ENCODE data around the gene AP2A2.

Gene AP2A2

DNA sequence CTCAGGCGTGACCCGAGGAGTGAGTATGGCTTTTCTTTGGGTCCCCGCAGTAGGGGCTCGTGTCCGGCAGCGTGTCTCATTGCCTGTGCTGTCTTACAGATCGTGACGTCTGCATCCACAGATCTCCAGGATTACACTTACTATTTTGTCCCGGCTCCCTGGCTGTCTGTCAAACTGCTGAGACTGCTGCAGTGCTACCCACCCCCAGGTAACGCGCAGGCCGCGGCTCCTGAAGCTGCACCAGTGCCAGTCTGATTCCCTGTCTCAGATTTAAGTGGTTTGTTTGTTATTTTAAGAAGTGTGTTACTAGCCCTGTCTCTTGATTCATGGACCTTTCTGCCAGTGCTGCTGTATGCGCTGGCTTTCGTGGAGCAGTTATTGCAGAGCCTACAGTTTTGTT is 58.9 kb downstream of the AP2A2 start:
- no peak for DNase-seq
- TF ChIP-seq, protein P1, sequence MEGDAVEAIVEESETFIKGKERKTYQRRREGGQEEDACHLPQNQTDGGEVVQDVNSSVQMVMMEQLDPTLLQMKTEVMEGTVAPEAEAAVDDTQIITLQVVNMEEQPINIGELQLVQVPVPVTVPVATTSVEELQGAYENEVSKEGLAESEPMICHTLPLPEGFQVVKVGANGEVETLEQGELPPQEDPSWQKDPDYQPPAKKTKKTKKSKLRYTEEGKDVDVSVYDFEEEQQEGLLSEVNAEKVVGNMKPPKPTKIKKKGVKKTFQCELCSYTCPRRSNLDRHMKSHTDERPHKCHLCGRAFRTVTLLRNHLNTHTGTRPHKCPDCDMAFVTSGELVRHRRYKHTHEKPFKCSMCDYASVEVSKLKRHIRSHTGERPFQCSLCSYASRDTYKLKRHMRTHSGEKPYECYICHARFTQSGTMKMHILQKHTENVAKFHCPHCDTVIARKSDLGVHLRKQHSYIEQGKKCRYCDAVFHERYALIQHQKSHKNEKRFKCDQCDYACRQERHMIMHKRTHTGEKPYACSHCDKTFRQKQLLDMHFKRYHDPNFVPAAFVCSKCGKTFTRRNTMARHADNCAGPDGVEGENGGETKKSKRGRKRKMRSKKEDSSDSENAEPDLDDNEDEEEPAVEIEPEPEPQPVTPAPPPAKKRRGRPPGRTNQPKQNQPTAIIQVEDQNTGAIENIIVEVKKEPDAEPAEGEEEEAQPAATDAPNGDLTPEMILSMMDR (IDR thresholded peaks at IDR 0.05; ENCODE audit: low read depth, low read length): no peak
- Histone ChIP-seq H3K9me3 (ENCODE audit: severe bottlenecking) (no peaks in the 10 kb centered on the region), H3K27me3 (ENCODE audit: insufficient read depth, low read depth, severe bottlenecking) (no peaks in the 10 kb centered on the region), H3K4me3 (ENCODE audit: low read depth, low read length) (no peak overlapping the region), H3K27ac (no peak overlapping the region), H3K36me3 (peaks cover 79% of the 10 kb centered on the region)

DNA sequence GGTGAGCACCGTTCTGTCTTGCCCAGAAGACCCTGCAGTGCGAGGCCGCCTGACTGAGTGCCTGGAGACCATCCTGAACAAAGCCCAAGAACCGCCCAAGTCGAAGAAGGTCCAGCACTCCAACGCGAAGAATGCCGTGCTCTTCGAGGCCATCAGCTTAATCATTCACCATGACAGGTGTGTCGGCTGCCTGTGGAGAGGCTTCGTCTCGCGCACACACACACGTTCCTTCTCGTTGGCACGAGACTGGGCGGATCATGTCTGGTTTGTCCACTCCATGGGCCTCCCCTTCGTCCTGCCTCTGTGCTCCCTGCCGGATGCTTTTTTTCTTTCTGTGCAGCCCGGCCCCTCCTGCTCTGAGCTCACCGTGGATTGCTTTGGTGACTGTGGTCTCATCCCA is 59.7 kb downstream of the AP2A2 start:
- DNase-seq: no peak
- Histone ChIP-seq H3K36me3 (peaks cover 84% of the 10 kb centered on the region), H3K9me3 (ENCODE audit: severe bottlenecking) (no peaks in the 10 kb centered on the region), H3K27me3 (ENCODE audit: insufficient read depth, low read depth, severe bottlenecking) (no peaks in the 10 kb centered on the region), H3K4me3 (ENCODE audit: low read depth, low read length) (no peak overlapping the region), H3K27ac (no peak overlapping the region)
- TF ChIP-seq, protein P1 (IDR thresholded peaks at IDR 0.05; ENCODE audit: low read depth, low read length): no peak

DNA sequence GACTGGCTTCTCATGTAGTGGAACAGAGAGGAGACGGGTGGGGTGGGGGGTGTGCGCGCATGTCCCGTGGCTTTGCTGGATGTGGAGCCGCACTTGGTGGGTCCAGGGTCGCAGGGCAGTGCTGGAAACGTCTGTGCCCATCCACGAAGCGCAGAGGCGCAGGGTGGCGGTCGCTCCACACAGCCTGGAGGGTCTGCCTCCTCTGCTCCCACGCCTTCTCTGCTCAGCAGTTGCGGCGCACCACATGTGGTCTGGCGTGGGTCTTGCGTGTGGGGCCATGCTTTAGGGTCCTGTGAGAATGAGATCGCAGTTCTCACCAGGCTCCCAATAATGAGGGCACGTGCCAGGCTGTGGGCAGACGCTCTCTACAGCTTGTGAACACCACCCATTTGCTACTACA is 60.2 kb downstream of the AP2A2 start:
- Histone ChIP-seq H3K27ac (no peak overlapping the region), H3K36me3 (peaks cover 81% of the 10 kb centered on the region), H3K27me3 (ENCODE audit: insufficient read depth, low read depth, severe bottlenecking) (no peaks in the 10 kb centered on the region), H3K9me3 (ENCODE audit: severe bottlenecking) (no peaks in the 10 kb centered on the region), H3K4me3 (ENCODE audit: low read depth, low read length) (no peak overlapping the region)
- TF ChIP-seq, protein P1 (IDR thresholded peaks at IDR 0.05; ENCODE audit: low read depth, low read length): no peak
- DNase-seq: no peak

DNA sequence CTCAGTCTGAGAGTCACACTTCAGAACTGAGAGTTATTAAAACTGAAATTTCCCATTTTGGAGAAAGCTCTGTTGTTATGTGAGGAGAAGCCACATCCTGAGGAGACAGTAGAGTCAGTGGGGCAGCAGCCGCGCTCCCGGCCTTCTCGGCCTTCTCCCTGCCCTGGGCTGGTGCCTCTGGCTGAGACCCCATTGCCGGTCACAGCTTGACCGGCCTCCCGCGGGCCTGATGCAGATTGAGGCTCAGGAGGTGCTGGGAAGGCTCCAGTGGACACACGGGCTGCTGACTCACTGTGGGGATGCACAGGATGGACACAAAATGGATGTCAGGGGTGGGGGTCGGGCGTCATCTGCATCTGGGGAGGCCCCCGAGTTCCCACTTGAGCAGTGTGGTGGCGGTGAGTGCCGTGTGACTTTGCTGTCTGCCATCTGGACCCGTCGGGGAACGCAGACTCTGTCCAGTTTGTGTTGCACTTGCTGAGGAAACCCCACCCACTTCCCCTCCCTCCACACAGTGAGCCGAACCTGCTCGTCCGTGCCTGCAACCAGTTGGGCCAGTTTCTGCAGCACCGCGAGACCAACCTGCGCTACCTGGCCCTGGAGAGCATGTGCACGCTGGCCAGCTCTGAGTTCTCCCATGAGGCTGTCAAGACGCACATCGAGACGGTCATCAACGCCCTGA is 60.7 kb downstream of the AP2A2 start:
- Histone ChIP-seq H3K36me3 (peaks cover 75% of the 10 kb centered on the region), H3K27ac (no peak overlapping the region), H3K4me3 (ENCODE audit: low read depth, low read length) (no peak overlapping the region), H3K27me3 (ENCODE audit: insufficient read depth, low read depth, severe bottlenecking) (no peaks in the 10 kb centered on the region), H3K9me3 (ENCODE audit: severe bottlenecking) (no peaks in the 10 kb centered on the region)
- TF ChIP-seq, protein P1 (IDR thresholded peaks at IDR 0.05; ENCODE audit: low read depth, low read length): no peak
- no peak for DNase-seq

DNA sequence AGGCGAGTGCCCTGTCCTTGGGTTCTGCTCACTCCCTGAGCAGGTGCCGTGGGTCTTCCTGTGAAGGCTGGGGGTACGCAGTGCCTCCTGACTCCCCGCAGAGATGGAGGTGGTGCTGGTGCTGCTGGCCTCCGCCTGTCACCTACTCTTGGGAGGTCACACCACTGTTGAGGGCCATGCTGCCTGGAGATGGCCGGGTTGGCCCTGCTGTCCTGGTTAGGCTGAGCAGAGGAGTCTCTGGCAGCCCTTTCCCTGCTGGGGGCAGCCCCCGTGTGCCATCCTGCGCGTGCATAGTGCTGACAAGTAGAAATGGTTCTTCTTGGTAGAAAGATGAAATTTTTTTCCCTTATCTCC is 61.3 kb downstream of the AP2A2 start:
- DNase-seq: no peak
- H3K27me3 ChIP-seq (ENCODE audit: insufficient read depth, low read depth, severe bottlenecking): no peaks in the 10 kb centered on the region
- TF ChIP-seq, protein P1 (IDR thresholded peaks at IDR 0.05; ENCODE audit: low read depth, low read length): no peak
- no peak overlapping the region for H3K27ac ChIP-seq
- H3K36me3 ChIP-seq: peaks cover 72% of the 10 kb centered on the region
- no peaks in the 10 kb centered on the region for H3K9me3 ChIP-seq (ENCODE audit: severe bottlenecking)
- no peak overlapping the region for H3K4me3 ChIP-seq (ENCODE audit: low read depth, low read length)

DNA sequence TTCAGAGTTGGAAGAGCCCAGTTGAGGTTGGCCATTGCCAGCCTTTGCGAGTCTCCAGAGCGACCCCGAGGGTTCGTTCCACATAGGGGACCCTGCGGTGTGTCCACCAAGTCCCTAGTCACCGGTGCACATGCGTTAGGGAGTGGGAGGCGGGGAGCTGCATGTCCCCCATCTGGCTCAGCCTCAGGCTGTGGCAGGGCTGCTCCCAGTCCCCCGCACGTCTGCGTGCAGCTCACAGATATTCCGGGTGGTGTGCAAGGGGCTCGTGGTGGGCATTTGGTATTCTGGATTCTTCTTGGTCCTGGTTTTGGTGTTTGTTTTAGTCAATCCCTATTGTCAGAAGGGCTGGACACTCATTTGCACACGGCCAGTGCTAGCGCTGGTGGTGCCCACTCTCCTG is 62.0 kb downstream of the AP2A2 start:
- TF ChIP-seq, protein P1 (IDR thresholded peaks at IDR 0.05; ENCODE audit: low read depth, low read length): no peak
- Histone ChIP-seq H3K36me3 (peaks cover 72% of the 10 kb centered on the region), H3K27ac (no peak overlapping the region), H3K4me3 (ENCODE audit: low read depth, low read length) (no peak overlapping the region), H3K27me3 (ENCODE audit: insufficient read depth, low read depth, severe bottlenecking) (no peaks in the 10 kb centered on the region), H3K9me3 (ENCODE audit: severe bottlenecking) (no peaks in the 10 kb centered on the region)
- no peak for DNase-seq

Measured in WERI-Rb-1 (cell line).